ENCODE results near the gene HADH. TPM values are rescaled to one million over a fixed set of nuclear protein-coding genes. Genes with fewer than 3 reads are reported as not detected.

HADH gene
- total RNA-seq, 4 donors from 2014 or later, result 31.5 to 39.9 (median 35.3) TPM

DNA sequence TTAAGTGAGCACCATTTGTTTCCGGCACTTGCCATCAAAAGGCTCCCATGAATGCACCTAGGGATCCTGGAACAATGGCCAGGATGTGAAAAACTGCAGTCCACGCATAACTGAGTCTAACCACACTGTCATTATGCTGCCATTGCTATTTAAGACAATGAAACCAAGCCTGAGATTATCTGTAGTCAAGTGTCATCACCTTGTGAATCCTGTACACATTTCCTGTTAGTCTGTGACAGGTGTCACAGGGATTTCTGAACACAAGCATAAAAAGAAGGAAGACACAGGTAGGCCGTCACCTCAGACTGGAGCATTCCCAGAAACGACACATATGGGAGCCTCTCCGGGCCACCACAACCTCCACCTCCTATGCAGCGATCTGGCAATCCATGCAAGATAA, 66.7 kb downstream of the HADH start:
- no peak for DNase-seq (ENCODE audit: low spot score in 2 of 2)
- H3K4me3 ChIP-seq (ENCODE audit: low read depth, poor library complexity, severe bottlenecking), result no peak overlapping the region
- 83 to 87% methylated on average over 6 of the region's 6 CpGs for WGBS, 2 donors
- intact Hi-C loops (cut with DNase I; ENCODE audit: low total_unique reads), result no loop called here
- TF ChIP-seq POLR2A (IDR thresholded peaks at IDR 0.05) (no peak), CTCF (IDR thresholded peaks at IDR 0.05) (no peak)

- DNase-seq (ENCODE audit: low spot score in 2 of 2), result peak in 1 of 2 donors; percentile 21
- H3K4me3 ChIP-seq (ENCODE audit: low read depth, poor library complexity, severe bottlenecking), result no peak overlapping the region
- WGBS, 2 donors, result 74 to 86% methylated on average over 11 of the region's 11 CpGs
- TF ChIP-seq POLR2A (IDR thresholded peaks at IDR 0.05) (no peak), CTCF (IDR thresholded peaks at IDR 0.05) (no peak)
- intact Hi-C loops (cut with DNase I; ENCODE audit: low total_unique reads), result no loop called here
Measured at GRCh38 chr4:108058685-108059440, 69.2 kb downstream of the HADH start.

DNA sequence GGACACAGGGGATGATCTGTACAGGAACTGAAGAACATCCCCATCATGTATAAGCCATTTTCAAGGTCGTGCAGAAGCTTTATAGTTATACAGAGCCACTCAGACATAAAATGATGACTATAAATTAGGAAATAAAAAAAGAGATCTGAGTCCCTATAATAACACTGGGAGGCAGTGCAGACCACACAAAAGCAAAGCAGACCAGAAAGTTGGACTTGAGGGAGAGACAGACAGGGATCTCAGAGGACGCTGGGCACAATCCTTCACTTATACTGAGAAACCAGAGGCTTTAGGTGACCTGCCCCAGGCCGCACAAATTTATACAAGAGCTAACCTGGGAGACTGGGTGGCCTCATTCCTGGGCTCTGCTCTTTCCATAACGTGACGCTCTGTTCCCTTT, 70.5 kb downstream of the HADH start:
- WGBS, 2 donors, result 60% methylated on average over 5 of the region's 5 CpGs
- no peak for TF ChIP-seq CTCF (IDR thresholded peaks at IDR 0.05)
- no peak for TF ChIP-seq POLR2A (IDR thresholded peaks at IDR 0.05)
- no peak for DNase-seq (ENCODE audit: low spot score in 2 of 2)
- no peak overlapping the region for H3K4me3 ChIP-seq (ENCODE audit: low read depth, poor library complexity, severe bottlenecking)
- intact Hi-C loops (cut with DNase I; ENCODE audit: low total_unique reads), result no loop called here

DNA sequence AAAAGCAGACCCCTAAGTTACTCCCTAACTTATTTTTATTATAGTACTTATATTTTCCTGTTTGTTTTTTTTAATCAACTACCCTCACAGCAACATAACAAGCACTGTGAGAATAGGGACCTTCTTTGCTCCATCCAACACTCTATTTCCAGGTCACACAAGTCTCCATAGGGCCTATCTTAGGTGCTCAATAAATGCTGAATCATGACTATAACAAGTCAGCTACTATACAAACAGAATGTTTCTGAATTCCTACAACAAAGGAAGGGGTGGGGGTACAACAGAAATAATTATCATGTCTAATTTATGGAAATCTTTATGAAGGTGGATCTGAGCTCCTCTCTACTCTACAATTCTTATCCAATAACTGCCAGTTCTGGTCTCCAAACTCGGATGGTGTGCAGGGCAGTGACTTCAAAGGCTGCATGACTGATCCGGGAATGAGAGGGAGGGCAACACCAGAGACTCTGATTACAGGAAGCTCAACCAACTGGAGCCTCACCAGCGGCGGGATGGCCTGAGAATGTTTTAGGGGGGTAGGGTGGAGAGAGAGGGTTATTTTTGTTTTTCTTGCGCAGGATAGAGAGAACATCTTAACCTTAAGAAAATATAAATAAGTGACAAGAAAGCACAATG, 71.1 kb downstream of the HADH start:
- intact Hi-C loops (cut with DNase I; ENCODE audit: low total_unique reads), result no loop called here
- DNase-seq (ENCODE audit: low spot score in 2 of 2), result no peak
- WGBS, 2 donors, result 67 to 72% methylated on average over 5 of the region's 5 CpGs
- H3K4me3 ChIP-seq (ENCODE audit: low read depth, poor library complexity, severe bottlenecking), result no peak overlapping the region
- TF ChIP-seq POLR2A (IDR thresholded peaks at IDR 0.05) (no peak), CTCF (IDR thresholded peaks at IDR 0.05) (no peak)

- no peak for DNase-seq (ENCODE audit: low spot score in 2 of 2)
- intact Hi-C loops (cut with DNase I; ENCODE audit: low total_unique reads), result no loop called here
Measured at GRCh38 chr4:108068442-108068841, 78.8 kb downstream of the HADH start.

More at GRCh38 chr4:108068442-108068841, 78.8 kb downstream of the HADH start:
- no peak overlapping the region for H3K4me3 ChIP-seq (ENCODE audit: low read depth, poor library complexity, severe bottlenecking)
- TF ChIP-seq POLR2A (IDR thresholded peaks at IDR 0.05), result no peak
- TF ChIP-seq CTCF (IDR thresholded peaks at IDR 0.05), result no peak

Data from lower leg skin (tissue), 4 donors.